ENCODE measurements around the gene CNGB1.

Gene CNGB1

DNA sequence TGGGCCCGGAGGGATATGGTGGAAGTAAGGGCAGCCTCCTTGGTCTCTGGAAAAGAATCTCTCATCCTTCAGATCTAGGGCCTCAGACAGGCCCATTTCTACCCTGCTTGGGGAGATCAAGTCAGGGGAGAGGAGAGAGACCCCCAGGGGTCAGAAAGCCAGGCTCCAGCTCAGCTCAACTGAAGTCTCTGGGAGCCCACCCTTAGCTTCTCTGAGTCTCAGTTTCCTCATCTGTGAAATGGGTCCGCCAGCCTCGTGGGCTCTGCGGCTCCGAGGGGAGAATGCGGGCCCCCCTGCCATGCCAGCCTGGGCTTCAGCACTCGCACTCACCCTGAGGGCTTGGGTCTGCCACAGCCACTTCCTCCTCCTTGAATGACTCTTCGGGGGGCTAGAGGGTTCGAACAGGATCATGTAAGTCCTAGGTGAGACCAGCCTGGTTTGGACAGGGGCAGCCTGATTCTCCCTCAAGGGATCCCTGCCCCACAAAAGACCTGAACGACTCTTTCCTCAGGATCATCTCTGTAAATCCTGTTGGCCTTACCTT, 6.7 kb downstream of the CNGB1 start:
- Histone ChIP-seq H3K9ac (ENCODE audit: low read length) (no peak overlapping the region), H3K4me1 (ENCODE audit: control insufficient read depth, insufficient read depth, low read length) (no peaks in the 10 kb centered on the region), H3K4me3 (ENCODE audit: low read length) (no peak overlapping the region), H3K27me3 (ENCODE audit: control insufficient read depth, insufficient read depth, low read length) (no peaks in the 10 kb centered on the region), H3K36me3 (ENCODE audit: control insufficient read depth, insufficient read depth, low read length) (no peaks in the 10 kb centered on the region), H3K27ac (ENCODE audit: low read depth, low read length) (no peak overlapping the region)

DNA sequence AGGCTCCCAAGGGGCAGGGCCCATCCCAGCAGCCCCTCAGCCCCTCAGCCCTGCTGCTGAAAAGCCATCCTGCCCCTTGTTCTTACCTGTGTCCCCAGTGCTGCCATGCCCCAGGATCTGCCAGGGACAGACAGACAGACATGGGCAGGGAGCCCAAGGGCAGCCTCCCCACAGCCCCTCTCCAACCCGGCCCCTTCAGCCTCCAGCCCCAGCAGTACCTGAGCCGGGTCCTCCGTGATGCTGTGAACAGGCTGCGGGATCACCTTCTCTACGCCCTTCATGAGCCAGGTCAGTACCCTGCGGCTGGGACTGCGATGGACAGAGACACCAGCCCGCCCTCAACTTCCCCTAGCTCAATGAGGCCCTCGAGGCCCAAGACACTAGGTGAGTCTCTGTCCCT, 8.2 kb downstream of the CNGB1 start:
- Histone ChIP-seq H3K4me1 (ENCODE audit: control insufficient read depth, insufficient read depth, low read length) (no peaks in the 10 kb centered on the region), H3K27ac (ENCODE audit: low read depth, low read length) (no peak overlapping the region), H3K36me3 (ENCODE audit: control insufficient read depth, insufficient read depth, low read length) (no peaks in the 10 kb centered on the region), H3K9ac (ENCODE audit: low read length) (no peak overlapping the region), H3K4me3 (ENCODE audit: low read length) (no peak overlapping the region), H3K27me3 (ENCODE audit: control insufficient read depth, insufficient read depth, low read length) (no peaks in the 10 kb centered on the region)

DNA sequence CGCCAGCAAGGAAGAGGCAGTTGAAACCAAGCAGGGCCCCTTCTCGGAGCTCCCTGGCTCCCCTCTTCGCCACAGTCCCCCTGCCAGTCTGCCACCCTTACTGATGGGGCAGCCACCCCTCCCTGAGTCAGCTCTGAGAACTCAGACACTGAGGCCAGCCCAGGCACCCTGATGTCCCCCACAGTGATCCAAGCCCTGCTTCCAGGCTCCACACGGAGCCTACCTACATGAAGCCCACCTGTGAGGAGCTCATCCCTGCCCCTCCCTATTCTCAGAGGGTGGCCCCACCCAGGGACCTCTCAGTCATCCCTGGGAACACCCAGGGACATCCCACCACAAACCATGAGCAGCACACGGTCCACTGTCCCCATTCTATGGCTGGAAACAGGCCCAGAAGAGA, 8.9 kb downstream of the CNGB1 start:
- Histone ChIP-seq H3K4me3 (ENCODE audit: low read length) (no peak overlapping the region), H3K9ac (ENCODE audit: low read length) (no peak overlapping the region), H3K4me1 (ENCODE audit: control insufficient read depth, insufficient read depth, low read length) (no peaks in the 10 kb centered on the region), H3K36me3 (ENCODE audit: control insufficient read depth, insufficient read depth, low read length) (no peaks in the 10 kb centered on the region), H3K27me3 (ENCODE audit: control insufficient read depth, insufficient read depth, low read length) (no peaks in the 10 kb centered on the region), H3K27ac (ENCODE audit: low read depth, low read length) (no peak overlapping the region)

DNA sequence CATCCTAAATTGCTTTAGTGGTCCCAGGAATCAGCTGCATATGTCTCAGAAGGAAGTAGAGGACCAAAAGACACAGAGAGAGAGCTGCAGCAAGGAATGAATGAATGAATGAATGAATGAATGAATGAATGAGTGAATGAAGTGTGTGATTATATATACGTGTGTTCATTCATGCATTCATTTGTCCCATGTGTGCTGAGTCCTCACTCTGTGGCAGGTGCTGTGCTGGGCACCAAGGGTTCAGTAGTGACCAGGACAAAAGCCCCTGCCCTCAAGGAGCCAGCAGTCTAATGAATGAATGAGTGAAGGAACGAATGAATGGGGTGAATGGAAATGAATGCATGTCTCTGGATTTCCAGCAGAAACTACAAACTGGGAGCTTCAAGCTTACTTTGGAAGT, 9.4 kb downstream of the CNGB1 start:
- Histone ChIP-seq H3K36me3 (ENCODE audit: control insufficient read depth, insufficient read depth, low read length) (no peaks in the 10 kb centered on the region), H3K4me1 (ENCODE audit: control insufficient read depth, insufficient read depth, low read length) (no peaks in the 10 kb centered on the region), H3K4me3 (ENCODE audit: low read length) (no peak overlapping the region), H3K9ac (ENCODE audit: low read length) (no peak overlapping the region), H3K27me3 (ENCODE audit: control insufficient read depth, insufficient read depth, low read length) (no peaks in the 10 kb centered on the region), H3K27ac (ENCODE audit: low read depth, low read length) (no peak overlapping the region)

DNA sequence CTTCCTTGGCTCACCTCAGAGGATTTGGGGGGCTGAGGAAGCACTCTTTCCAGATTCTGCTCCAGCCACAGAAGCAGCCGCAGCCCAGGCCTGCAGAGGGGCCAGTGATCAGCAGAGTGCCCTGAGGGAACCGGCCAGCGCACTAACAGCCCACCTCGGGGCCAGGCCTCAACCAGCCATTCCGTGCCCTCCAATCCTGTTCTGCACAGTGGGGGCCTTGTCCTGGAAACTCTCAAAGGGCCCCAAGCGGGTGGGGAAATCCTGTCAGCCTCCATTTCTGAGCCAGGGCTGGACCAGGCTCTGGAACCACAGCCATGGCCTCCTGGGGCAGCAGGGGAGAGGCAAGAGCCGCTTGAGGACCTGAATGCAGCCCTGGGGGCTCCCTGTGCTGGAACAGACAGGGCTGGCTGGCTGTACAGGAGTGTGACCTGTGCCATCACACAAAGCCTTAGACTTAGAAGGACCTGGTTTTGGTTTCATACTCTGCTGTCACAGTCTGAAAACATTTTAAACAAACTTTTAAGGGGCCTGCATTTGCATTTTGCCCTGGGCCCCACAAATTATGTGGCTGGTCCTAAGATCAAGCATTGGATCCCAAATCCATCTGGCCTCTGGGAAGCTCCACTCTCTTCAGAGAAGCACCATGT, 10.0 kb downstream of the CNGB1 start:
- no peak overlapping the region for H3K9ac ChIP-seq (ENCODE audit: low read length)
- no peak overlapping the region for H3K27ac ChIP-seq (ENCODE audit: low read depth, low read length)
- H3K36me3 ChIP-seq (ENCODE audit: control insufficient read depth, insufficient read depth, low read length), result no peaks in the 10 kb centered on the region
- no peaks in the 10 kb centered on the region for H3K4me1 ChIP-seq (ENCODE audit: control insufficient read depth, insufficient read depth, low read length)
- no peak overlapping the region for H3K4me3 ChIP-seq (ENCODE audit: low read length)
- H3K27me3 ChIP-seq (ENCODE audit: control insufficient read depth, insufficient read depth, low read length), result no peaks in the 10 kb centered on the region

DNA sequence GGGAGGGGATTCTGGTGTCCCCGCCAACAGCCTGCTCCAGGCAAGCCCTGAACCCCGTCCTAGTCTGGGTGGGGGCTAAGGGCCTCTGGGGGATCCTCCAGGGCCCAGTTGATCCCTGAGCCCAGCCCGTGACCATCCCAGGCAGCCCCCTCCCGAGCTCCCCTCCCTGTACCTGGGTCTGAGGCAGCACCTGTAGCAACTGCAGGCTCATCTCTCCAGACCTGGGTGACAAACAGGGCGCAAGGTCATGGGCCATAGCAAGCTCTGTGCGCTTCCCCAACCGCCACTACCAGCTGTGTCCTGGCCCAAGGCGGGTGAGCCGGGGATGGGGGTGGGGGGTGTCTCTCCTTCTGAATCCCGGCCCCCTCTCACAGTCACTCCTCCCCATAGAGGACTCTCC, 10.6 kb downstream of the CNGB1 start:
- Histone ChIP-seq H3K4me3 (ENCODE audit: low read length) (no peak overlapping the region), H3K4me1 (ENCODE audit: control insufficient read depth, insufficient read depth, low read length) (no peaks in the 10 kb centered on the region), H3K27me3 (ENCODE audit: control insufficient read depth, insufficient read depth, low read length) (no peaks in the 10 kb centered on the region), H3K9ac (ENCODE audit: low read length) (no peak overlapping the region), H3K27ac (ENCODE audit: low read depth, low read length) (no peak overlapping the region), H3K36me3 (ENCODE audit: control insufficient read depth, insufficient read depth, low read length) (no peaks in the 10 kb centered on the region)

DNA sequence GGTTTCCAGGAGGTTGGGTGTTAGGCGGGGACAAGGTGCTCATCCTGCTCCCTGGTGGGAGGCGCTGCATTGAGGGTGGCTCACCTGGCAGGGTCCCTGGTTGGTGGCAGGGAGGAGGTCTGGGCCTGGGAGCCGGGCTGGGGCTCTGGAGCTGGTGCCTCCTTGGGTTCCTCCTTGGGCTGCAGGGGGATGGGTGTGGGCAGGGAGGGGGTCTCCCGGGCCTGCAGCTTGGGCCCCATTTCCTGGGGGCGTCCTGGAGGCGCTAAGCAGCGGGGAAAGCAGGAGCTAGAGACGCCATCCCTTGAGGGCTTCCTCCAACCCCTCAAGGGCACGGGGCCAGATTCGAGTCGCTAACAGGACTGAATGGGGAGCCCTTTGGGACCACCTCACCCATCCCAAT, 11.1 kb downstream of the CNGB1 start:
- Histone ChIP-seq H3K36me3 (ENCODE audit: control insufficient read depth, insufficient read depth, low read length) (no peaks in the 10 kb centered on the region), H3K4me1 (ENCODE audit: control insufficient read depth, insufficient read depth, low read length) (no peaks in the 10 kb centered on the region), H3K9ac (ENCODE audit: low read length) (no peak overlapping the region), H3K27me3 (ENCODE audit: control insufficient read depth, insufficient read depth, low read length) (no peaks in the 10 kb centered on the region), H3K27ac (ENCODE audit: low read depth, low read length) (no peak overlapping the region), H3K4me3 (ENCODE audit: low read length) (no peak overlapping the region)

DNA sequence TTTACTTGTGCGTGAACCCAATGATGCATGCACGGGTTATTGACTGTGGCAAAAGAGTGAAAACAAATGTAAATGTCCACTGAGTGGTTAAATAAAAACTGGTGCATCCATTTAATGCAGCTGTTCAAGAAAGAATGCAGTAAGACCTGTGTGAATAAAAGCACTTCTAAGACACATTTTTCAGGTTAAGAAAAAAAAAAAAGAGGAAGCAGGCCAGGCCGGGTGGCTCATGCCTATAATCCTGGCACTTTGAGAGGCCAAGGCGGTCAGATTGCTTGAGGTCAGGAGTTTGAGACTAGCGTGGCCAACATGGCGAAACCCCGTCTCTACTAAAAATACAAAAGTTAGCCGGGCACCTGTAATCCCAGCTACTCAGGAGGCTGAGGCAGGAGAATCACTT, 11.8 kb downstream of the CNGB1 start:
- no peak overlapping the region for H3K9ac ChIP-seq (ENCODE audit: low read length)

DNA sequence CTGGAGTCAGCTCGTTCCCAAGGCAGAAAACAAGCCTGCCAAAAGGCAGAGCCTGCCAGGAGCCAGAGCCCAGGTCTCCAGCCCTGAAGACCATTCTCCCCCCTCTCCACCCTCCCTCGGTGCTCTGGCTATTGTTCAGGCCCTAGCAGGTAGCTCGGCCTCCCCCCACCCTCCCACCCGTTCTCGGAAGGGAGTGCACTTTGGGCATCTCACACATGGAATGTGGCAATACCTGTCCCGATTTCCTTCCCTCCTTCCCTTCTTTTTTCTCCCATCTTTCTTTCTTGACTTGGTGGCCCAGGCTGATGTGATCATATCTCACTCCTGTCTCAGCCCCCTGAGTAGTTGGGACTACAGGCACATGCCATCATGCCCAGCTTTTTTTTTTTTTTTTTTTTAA, 12.4 kb downstream of the CNGB1 start:
- Histone ChIP-seq H3K9ac (ENCODE audit: low read length) (no peak overlapping the region), H3K4me1 (ENCODE audit: control insufficient read depth, insufficient read depth, low read length) (no peaks in the 10 kb centered on the region), H3K27me3 (ENCODE audit: control insufficient read depth, insufficient read depth, low read length) (no peaks in the 10 kb centered on the region), H3K27ac (ENCODE audit: low read depth, low read length) (no peak overlapping the region), H3K4me3 (ENCODE audit: low read length) (no peak overlapping the region), H3K36me3 (ENCODE audit: control insufficient read depth, insufficient read depth, low read length) (no peaks in the 10 kb centered on the region)

More for the DNA sequence above, 11.8 kb downstream of the CNGB1 start:
- no peaks in the 10 kb centered on the region for H3K27me3 ChIP-seq (ENCODE audit: control insufficient read depth, insufficient read depth, low read length)
- no peaks in the 10 kb centered on the region for H3K4me1 ChIP-seq (ENCODE audit: control insufficient read depth, insufficient read depth, low read length)
- H3K27ac ChIP-seq (ENCODE audit: low read depth, low read length), result no peak overlapping the region
- no peaks in the 10 kb centered on the region for H3K36me3 ChIP-seq (ENCODE audit: control insufficient read depth, insufficient read depth, low read length)
- no peak overlapping the region for H3K4me3 ChIP-seq (ENCODE audit: low read length)

DNA sequence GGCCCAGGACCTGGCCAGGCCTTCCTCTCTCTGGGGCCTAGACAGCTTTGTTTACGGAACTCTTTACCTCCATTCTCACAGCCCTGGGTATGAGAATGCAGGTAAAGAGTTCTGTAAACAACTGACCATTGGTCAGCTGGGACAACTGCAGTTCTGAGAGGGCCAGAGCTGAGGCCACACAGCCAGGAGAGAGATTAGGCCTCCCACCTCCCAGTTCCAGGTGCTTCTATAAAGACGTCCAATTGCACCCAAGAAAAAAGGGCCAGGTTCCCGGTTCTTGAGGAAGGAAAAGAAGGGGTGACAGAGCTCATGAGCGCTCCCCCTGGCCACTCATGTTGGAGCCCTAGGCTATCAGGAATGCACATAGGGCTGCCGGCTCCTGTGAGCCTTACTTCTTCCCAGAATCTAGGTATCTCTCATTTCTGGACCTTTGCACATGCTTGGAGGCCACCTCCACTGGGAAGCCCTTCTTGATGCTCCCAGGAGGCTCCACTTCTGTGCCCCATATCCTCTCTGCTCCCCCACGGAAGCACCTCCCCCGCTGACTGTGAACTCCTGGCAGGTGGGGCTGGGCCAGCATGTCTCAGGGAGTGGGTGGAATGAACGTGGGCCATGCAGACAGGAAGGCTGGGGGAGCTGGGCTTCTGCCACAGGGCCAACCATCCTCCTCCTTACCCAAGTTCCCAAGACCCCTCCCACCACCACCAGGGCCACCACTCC, 13.1 kb downstream of the CNGB1 start:
- H3K27ac ChIP-seq (ENCODE audit: low read depth, low read length), result no peak overlapping the region
- no peaks in the 10 kb centered on the region for H3K36me3 ChIP-seq (ENCODE audit: control insufficient read depth, insufficient read depth, low read length)
- H3K27me3 ChIP-seq (ENCODE audit: control insufficient read depth, insufficient read depth, low read length), result no peaks in the 10 kb centered on the region
- H3K4me1 ChIP-seq (ENCODE audit: control insufficient read depth, insufficient read depth, low read length), result no peaks in the 10 kb centered on the region
- H3K9ac ChIP-seq (ENCODE audit: low read length), result no peak overlapping the region
- no peak overlapping the region for H3K4me3 ChIP-seq (ENCODE audit: low read length)

DNA sequence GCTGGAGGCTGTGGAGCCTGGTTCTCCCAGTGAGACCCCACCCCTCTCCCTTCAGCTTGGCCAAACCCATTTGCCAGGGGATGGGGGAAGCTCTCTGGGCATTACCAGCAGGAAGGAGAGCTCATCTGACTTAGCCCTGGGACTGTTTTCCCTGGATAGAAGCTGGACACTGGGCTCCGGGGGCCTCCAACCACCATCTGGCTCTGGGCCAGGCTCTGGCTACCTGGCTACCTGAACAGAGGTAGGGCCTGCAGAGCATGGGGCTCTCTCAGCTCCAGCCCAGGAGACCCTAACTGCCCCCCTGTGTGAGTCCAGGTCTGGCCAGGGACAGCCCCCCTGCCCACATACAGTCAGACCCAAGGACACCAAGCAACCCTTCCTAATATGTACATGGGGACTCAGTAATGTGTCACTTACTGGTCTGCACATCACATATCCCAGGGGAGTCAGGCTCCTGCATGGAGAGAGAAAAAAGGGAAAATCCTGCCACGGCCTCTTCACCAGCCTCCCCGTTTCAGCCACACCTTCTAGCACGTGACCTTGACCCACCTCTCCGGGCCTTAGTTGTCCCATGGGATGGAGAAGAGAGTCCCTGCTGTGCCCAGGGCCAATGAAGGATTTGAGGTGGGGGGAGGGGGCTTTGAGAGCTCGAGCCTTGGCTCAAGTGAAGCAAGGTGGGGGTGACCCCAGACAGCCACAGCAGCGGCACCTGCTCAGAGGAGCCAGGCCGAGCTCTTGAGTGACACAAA, 13.8 kb downstream of the CNGB1 start:
- H3K4me1 ChIP-seq (ENCODE audit: control insufficient read depth, insufficient read depth, low read length), result no peaks in the 10 kb centered on the region
- no peak overlapping the region for H3K9ac ChIP-seq (ENCODE audit: low read length)
- no peak overlapping the region for H3K4me3 ChIP-seq (ENCODE audit: low read length)
- no peaks in the 10 kb centered on the region for H3K36me3 ChIP-seq (ENCODE audit: control insufficient read depth, insufficient read depth, low read length)
- H3K27ac ChIP-seq (ENCODE audit: low read depth, low read length), result no peak overlapping the region
- no peaks in the 10 kb centered on the region for H3K27me3 ChIP-seq (ENCODE audit: control insufficient read depth, insufficient read depth, low read length)

DNA sequence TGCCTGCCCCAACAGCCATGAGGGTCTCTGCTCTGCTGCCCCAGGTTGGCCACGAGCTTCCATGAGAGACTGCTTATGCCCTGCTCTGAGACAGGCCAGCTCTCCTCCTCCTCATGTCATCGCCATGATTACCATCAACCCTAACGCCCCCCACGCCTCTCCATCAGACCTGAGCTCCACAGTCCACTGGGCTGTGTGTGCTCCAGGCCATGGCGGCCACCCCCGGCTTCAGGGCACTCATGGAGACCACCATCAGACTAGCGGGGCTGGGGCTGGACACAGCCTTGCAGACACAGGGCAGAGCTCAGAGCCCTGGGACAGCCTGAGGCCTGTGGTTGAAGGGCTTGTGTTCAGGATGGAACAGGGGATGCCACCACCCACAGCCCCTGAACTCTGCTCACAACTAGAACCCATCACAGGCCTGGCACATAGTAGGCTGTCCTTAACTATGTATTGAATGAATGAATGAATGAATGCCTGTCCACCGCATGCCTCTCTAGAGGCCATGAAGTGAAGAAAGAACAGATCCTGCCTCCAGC, 14.6 kb downstream of the CNGB1 start:
- H3K27ac ChIP-seq (ENCODE audit: low read depth, low read length), result no peak overlapping the region
- no peak overlapping the region for H3K9ac ChIP-seq (ENCODE audit: low read length)
- no peaks in the 10 kb centered on the region for H3K4me1 ChIP-seq (ENCODE audit: control insufficient read depth, insufficient read depth, low read length)
- no peaks in the 10 kb centered on the region for H3K36me3 ChIP-seq (ENCODE audit: control insufficient read depth, insufficient read depth, low read length)
- H3K4me3 ChIP-seq (ENCODE audit: low read length), result no peak overlapping the region
- no peaks in the 10 kb centered on the region for H3K27me3 ChIP-seq (ENCODE audit: control insufficient read depth, insufficient read depth, low read length)

All from rectal smooth muscle tissue (tissue), 1 donor.